Stomach (tissue), 9 donors: Measurements from ENCODE around the gene KCNA2. TPM values are rescaled to one million over a fixed set of nuclear protein-coding genes. Genes with fewer than 3 reads are reported as not detected.

Source experiments
- DNase-seq, 2 donors: peaks; one replicate each; pipeline versions ENCODE4 v3.0.0 to v3.0.0-alpha.2; 2013 to 2019
- H3K27ac ChIP-seq, 5 donors: fragments of 200-600 bp in 4 of 5; sonication (generic) in 4 of 5; one replicate each; pipeline ENCODE4 v1.5.1; 2013 to 2019; ENCODE audit warnings: mild to moderate bottlenecking in 1 of 5, moderate library complexity in 1 of 5
- H3K27me3 ChIP-seq, 3 donors: fragments of 200-600 bp; sonication (generic); one replicate each; pipeline ENCODE4 v1.5.1; 2017 to 2019; ENCODE audit warnings: mixed run types in 1 of 3
- H3K36me3 ChIP-seq, 4 donors: fragments of 200-600 bp; sonication (generic); 1 replicate in 3 of 4; 2 replicates in 1 of 4; pipeline ENCODE4 v1.5.1; 2016 to 2019
- H3K4me1 ChIP-seq, 4 donors: fragments of 200-600 bp; sonication (generic); one replicate each; pipeline ENCODE4 v1.5.1; 2016 to 2019
- H3K4me3 ChIP-seq, 4 donors: fragments of 200-600 bp; sonication (generic) in 3 of 4; one replicate each; pipeline ENCODE4 v1.5.1; 2016 to 2019; ENCODE audit warnings: mild to moderate bottlenecking in 1 of 4
- H3K9me3 ChIP-seq, 4 donors: fragments of 200-600 bp; sonication (generic); one replicate each; pipeline ENCODE4 v1.5.1; 2016 to 2019
- CTCF ChIP-seq, 7 experiments: fragments of 450-650 bp in 4 of 7; fragments of 200-600 bp in 3 of 7; sonication (generic) in 3 of 7; IDR thresholded peaks; one replicate each; pipeline ENCODE4 v1.5.1; 2016 to 2019; ENCODE audit warnings: antibody characterized with exemption in 7 of 7, control low read depth in 2 of 7, mild to moderate bottlenecking in 1 of 7
- EP300 ChIP-seq: sonication (generic); formaldehyde crosslinking; IDR thresholded peaks from one replicate; pipeline ENCODE4 v1.6.1; 2017; ENCODE audit warnings: antibody characterized with exemption
- POLR2A ChIP-seq, 4 donors: fragments of 450-650 bp; IDR thresholded peaks; one replicate each; pipeline ENCODE4 v1.6.1; 2016; ENCODE audit warnings: antibody characterized with exemption in 4 of 4, control low read depth in 2 of 4, mild to moderate bottlenecking in 1 of 4, moderate library complexity in 1 of 4
- POLR2AphosphoS5 ChIP-seq, 3 donors: sonication (generic); formaldehyde crosslinking; IDR thresholded peaks; one replicate each; pipeline ENCODE4 v1.6.1; 2016; ENCODE audit warnings: antibody characterized with exemption in 3 of 3
- WGBS, 5 donors: extraction: QIAGEN DNeasy Blood & Tissue Kit in 3 of 5; methylation state at CpG; one replicate each; pipeline versions ENCODE4 v1.1.5 to v1.1.7; 2013 to 2018; 5-methylcytosine and 5-hydroxymethylcytosine counted together
- intact Hi-C: fragments of 100-400 bp; cut with DNase I; formaldehyde crosslinking; loops from one replicate; pipeline ENCODE4 v1.15.1; 2023; ENCODE audit warnings: low total_unique reads
- polyA plus RNA-seq, 3 donors: library from polyadenylated mRNA; stranded (reverse); fragments of 200-250 nt; gene quantifications; one replicate each; pipeline ENCODE4 v1.2.3, GENCODE V29; 2013
- total RNA-seq, 5 donors: library from RNA; depleted of rRNA; stranded (reverse); fragments of >200 nt; gene quantifications; one replicate each; pipeline versions ENCODE4 v1.1.0 to v1.2.3, GENCODE V29; 2014 to 2016
- donor health status: healthy with polysubstance abuse.
- donor health status: Bipolar disorder and iron deficiency.
- donor health status: healthy.

Gene KCNA2
- total and polyA plus RNA-seq, 8 donors: under 0.01 to 42.0 (median 0.87) TPM; not detected in 3

GRCh38 chr1:110638556-110638955 lies 32.4 kb upstream of the KCNA2 start:
- TF ChIP-seq POLR2A (IDR thresholded peaks at IDR 0.05): no peak
- no peak for TF ChIP-seq EP300
- no peak for TF ChIP-seq CTCF (IDR thresholded peaks at IDR 0.05)
- TF ChIP-seq POLR2AphosphoS5 (IDR thresholded peaks at IDR 0.05): no peak
- no peak for DNase-seq
- Histone ChIP-seq H3K9me3 (no peaks in the 10 kb centered on the region), H3K4me3 (no peak overlapping the region), H3K27ac (no peak overlapping the region), H3K36me3 (no peaks in the 10 kb centered on the region), H3K27me3 (peaks cover 0 to 8% (median 7%) of the 10 kb centered on the region in 3 donors), H3K4me1 (peaks cover 0 to 19% (median 10%) of the 10 kb centered on the region in 4 donors)
- WGBS, 5 donors: 78 to 88% (median 82%) methylated on average over 6 of the region's 6 CpGs
- intact Hi-C loops: no loop called here

DNA sequence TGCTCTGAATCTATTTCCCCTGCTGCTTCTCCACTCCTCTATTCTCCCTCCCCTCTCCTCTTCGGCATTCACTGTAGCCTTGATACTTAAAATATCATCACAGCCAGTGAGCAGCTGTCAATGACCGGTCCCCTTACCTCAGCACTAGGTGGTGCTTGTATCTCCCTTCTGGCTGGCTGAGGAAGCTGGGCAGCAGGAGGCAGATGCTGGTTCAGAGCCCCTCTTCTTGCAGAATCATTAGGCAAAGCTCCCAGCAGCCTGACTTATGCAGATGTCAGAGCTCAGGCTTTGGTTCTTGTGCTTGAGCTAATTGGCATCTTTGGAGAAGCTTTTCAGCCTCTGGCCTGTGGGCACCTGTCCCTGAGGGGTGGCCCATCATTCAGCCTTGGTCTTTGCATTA lies 31.9 kb upstream of the KCNA2 start:
- TF ChIP-seq POLR2A (IDR thresholded peaks at IDR 0.05) (no peak), POLR2AphosphoS5 (IDR thresholded peaks at IDR 0.05) (no peak), EP300 (no peak), CTCF (IDR thresholded peaks at IDR 0.05) (no peak)
- no peaks in the 10 kb centered on the region for H3K36me3 ChIP-seq
- 53 to 80% (median 68%) methylated on average over 2 of the region's 2 CpGs for WGBS, 5 donors
- no peak overlapping the region for H3K4me3 ChIP-seq
- no peak for DNase-seq
- no peaks in the 10 kb centered on the region for H3K9me3 ChIP-seq
- peaks cover 0 to 19% (median 13%) of the 10 kb centered on the region in 4 donors for H3K4me1 ChIP-seq
- H3K27me3 ChIP-seq: peaks cover 0 to 8% (median 7%) of the 10 kb centered on the region in 3 donors
- peak overlapping the region in 1 of 5 donors; percentile 47 for H3K27ac ChIP-seq
- intact Hi-C loops: no loop called here

GRCh38 chr1:110637475-110637874 lies 31.3 kb upstream of the KCNA2 start:
- no peak for TF ChIP-seq EP300
- TF ChIP-seq POLR2AphosphoS5 (IDR thresholded peaks at IDR 0.05): no peak
- TF ChIP-seq POLR2A (IDR thresholded peaks at IDR 0.05): no peak
- no peak for TF ChIP-seq CTCF (IDR thresholded peaks at IDR 0.05)
- Histone ChIP-seq H3K27ac (peak overlapping the region in 1 of 5 donors; percentile 47), H3K9me3 (no peaks in the 10 kb centered on the region), H3K27me3 (peaks cover 0 to 8% (median 7%) of the 10 kb centered on the region in 3 donors), H3K4me3 (no peak overlapping the region), H3K4me1 (peaks cover 0 to 19% (median 13%) of the 10 kb centered on the region in 4 donors), H3K36me3 (no peaks in the 10 kb centered on the region)
- intact Hi-C loops: no loop called here
- 53 to 80% (median 63%) methylated on average over 1 to 3 of the region's 3 CpGs for WGBS, 5 donors
- DNase-seq: no peak

DNA sequence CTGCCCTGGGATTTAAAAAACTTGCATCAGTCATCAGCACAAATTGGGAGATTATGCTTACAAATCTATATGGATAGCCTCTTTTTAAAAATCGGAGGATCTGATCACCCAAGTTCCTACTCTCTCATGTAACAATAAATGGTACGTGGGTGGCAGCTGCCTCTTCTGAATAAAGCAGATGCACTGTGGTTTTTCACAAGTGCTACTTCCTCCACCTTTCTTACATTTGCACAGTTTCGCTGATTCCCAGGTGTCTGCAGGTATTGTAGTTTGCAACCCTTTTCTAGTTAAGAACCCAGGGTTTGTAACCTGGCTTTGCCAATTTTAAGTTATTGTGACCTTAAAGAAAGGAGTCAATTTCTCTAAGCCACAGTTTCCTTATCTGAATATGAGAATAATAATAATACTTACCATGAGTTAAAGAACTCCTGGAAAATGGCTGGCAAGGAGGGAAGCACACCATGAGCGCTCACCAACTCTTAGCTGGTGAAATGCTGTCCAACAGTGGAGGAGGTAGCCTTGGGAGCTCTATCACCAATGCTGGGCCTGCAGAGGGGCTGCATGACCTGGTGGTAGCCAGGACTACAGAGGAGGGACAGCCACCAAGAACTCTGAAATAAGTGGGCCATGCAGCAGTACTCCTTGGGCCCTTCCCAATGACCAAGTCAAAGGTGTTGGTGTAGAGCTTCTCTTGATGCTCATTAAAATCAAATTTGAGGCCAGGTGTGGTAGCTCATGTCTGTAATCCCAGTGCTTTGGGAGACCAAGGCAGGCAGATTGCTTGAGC lies 30.2 kb upstream of the KCNA2 start:
- no peak for TF ChIP-seq EP300
- no peak for TF ChIP-seq POLR2A (IDR thresholded peaks at IDR 0.05)
- TF ChIP-seq POLR2AphosphoS5 (IDR thresholded peaks at IDR 0.05): no peak
- TF ChIP-seq CTCF (IDR thresholded peaks at IDR 0.05): no peak
- peaks cover 0 to 19% (median 13%) of the 10 kb centered on the region in 4 donors for H3K4me1 ChIP-seq
- intact Hi-C loops: no loop called here
- peaks cover 0 to 15% (median 9%) of the 10 kb centered on the region in 3 donors for H3K27me3 ChIP-seq
- H3K4me3 ChIP-seq: no peak overlapping the region
- no peaks in the 10 kb centered on the region for H3K36me3 ChIP-seq
- no peak for DNase-seq
- peak overlapping the region in 2 of 5 donors; percentile 47 for H3K27ac ChIP-seq
- 71 to 88% (median 81%) methylated on average over 4 of the region's 4 CpGs for WGBS, 5 donors
- no peaks in the 10 kb centered on the region for H3K9me3 ChIP-seq
